ENCODE data around the gene STUB1.
A peak's percentile ranks its signal among the peaks of the same experiment; 100 is the strongest.

The STUB1 gene

GRCh38 chr16:667780-668518, 12.3 kb upstream of the STUB1 start, which contains the start of gene RHOT2:
TSS of gene RHOT2 (plus strand) at chr16:668132. CDS start at chr16:668200, 68 bp downstream.
- Mint-ChIP-seq H3K27me3 (no peaks in the 10 kb centered on the region), H3K27ac (peak within 1 kb of the TSS; percentile 68), H3K4me1 (peaks cover 3% of the 10 kb centered on the region), H3K36me3 (peaks cover 7% of the 10 kb centered on the region), H3K9me3 (no peaks in the 10 kb centered on the region), H3K4me3 (peak within 1 kb of the TSS; percentile 81)
- DNase-seq (ENCODE audit: low spot score in 2 of 2) (peak; percentile 89 to 95), ATAC-seq (ENCODE audit: low read depth) (peak; percentile 96)

GRCh38 chr16:668519-669171, 11.6 kb upstream of the STUB1 start:
- Mint-ChIP-seq H3K4me3 (peak overlapping the region; percentile 81), H3K27me3 (no peaks in the 10 kb centered on the region), H3K27ac (peak overlapping the region; percentile 65), H3K4me1 (peaks cover 3% of the 10 kb centered on the region), H3K9me3 (no peaks in the 10 kb centered on the region), H3K36me3 (peaks cover 9% of the 10 kb centered on the region)
- no peak for DNase-seq (ENCODE audit: low spot score in 2 of 2)
- no peak for ATAC-seq (ENCODE audit: low read depth)

- H3K27ac Mint-ChIP-seq, result no peak overlapping the region
- peaks cover 9% of the 10 kb centered on the region for H3K36me3 Mint-ChIP-seq
- peak overlapping the region; percentile 25 for H3K4me3 Mint-ChIP-seq
- H3K27me3 Mint-ChIP-seq, result no peaks in the 10 kb centered on the region
- peaks cover 3% of the 10 kb centered on the region for H3K4me1 Mint-ChIP-seq
- no peaks in the 10 kb centered on the region for H3K9me3 Mint-ChIP-seq
- DNase-seq (ENCODE audit: low spot score in 2 of 2) (no peak), ATAC-seq (ENCODE audit: low read depth) (no peak)
Observed at GRCh38 chr16:669666-670065, 10.5 kb upstream of the STUB1 start.

GRCh38 chr16:670485-671352, 9.5 kb upstream of the STUB1 start:
- H3K27ac Mint-ChIP-seq, result no peak overlapping the region
- ATAC-seq (ENCODE audit: low read depth) (no peak), DNase-seq (ENCODE audit: low spot score in 2 of 2) (no peak)
- no peaks in the 10 kb centered on the region for H3K9me3 Mint-ChIP-seq
- peaks cover 7% of the 10 kb centered on the region for H3K27me3 Mint-ChIP-seq
- H3K36me3 Mint-ChIP-seq, result peaks cover 10% of the 10 kb centered on the region
- H3K4me3 Mint-ChIP-seq, result no peak overlapping the region
- H3K4me1 Mint-ChIP-seq, result peaks cover 9% of the 10 kb centered on the region

- ATAC-seq (ENCODE audit: low read depth), result no peak
- no peak for DNase-seq (ENCODE audit: low spot score in 2 of 2)
- peaks cover 7% of the 10 kb centered on the region for H3K27me3 Mint-ChIP-seq
- no peak overlapping the region for H3K27ac Mint-ChIP-seq
- H3K36me3 Mint-ChIP-seq, result peaks cover 10% of the 10 kb centered on the region
- no peak overlapping the region for H3K4me3 Mint-ChIP-seq
- no peaks in the 10 kb centered on the region for H3K9me3 Mint-ChIP-seq
- H3K4me1 Mint-ChIP-seq, result peaks cover 9% of the 10 kb centered on the region
Observed at GRCh38 chr16:671353-672131, 8.7 kb upstream of the STUB1 start.

- peaks cover 9% of the 10 kb centered on the region for H3K4me1 Mint-ChIP-seq
- ATAC-seq (ENCODE audit: low read depth) (no peak), DNase-seq (ENCODE audit: low spot score in 2 of 2) (no peak)
- no peaks in the 10 kb centered on the region for H3K9me3 Mint-ChIP-seq
- peaks cover 7% of the 10 kb centered on the region for H3K27me3 Mint-ChIP-seq
- H3K4me3 Mint-ChIP-seq, result no peak overlapping the region
- no peak overlapping the region for H3K27ac Mint-ChIP-seq
- H3K36me3 Mint-ChIP-seq, result peaks cover 10% of the 10 kb centered on the region
Observed at GRCh38 chr16:672371-672770, 7.8 kb upstream of the STUB1 start.

- no peak for ATAC-seq (ENCODE audit: low read depth)
- no peak overlapping the region for H3K4me3 Mint-ChIP-seq
Observed at GRCh38 chr16:672851-673250, 7.4 kb upstream of the STUB1 start.

GRCh38 chr16:673399-673991, 6.7 kb upstream of the STUB1 start:
- no peak overlapping the region for H3K27ac Mint-ChIP-seq

More at GRCh38 chr16:672851-673250, 7.4 kb upstream of the STUB1 start:
- H3K27ac Mint-ChIP-seq, result no peak overlapping the region
- H3K36me3 Mint-ChIP-seq, result peaks cover 10% of the 10 kb centered on the region
- no peak for DNase-seq (ENCODE audit: low spot score in 2 of 2)
- H3K27me3 Mint-ChIP-seq, result peaks cover 8% of the 10 kb centered on the region
- H3K9me3 Mint-ChIP-seq, result no peaks in the 10 kb centered on the region
- H3K4me1 Mint-ChIP-seq, result peaks cover 6% of the 10 kb centered on the region

GRCh38 chr16:674214-674881, 5.9 kb upstream of the STUB1 start:
- DNase-seq (ENCODE audit: low spot score in 2 of 2) (no peak), ATAC-seq (ENCODE audit: low read depth) (no peak)
- Mint-ChIP-seq H3K4me3 (no peak overlapping the region), H3K36me3 (peaks cover 10% of the 10 kb centered on the region), H3K27ac (no peak overlapping the region), H3K4me1 (peaks cover 11% of the 10 kb centered on the region), H3K9me3 (no peaks in the 10 kb centered on the region), H3K27me3 (peaks cover 8% of the 10 kb centered on the region)

More at GRCh38 chr16:673399-673991, 6.7 kb upstream of the STUB1 start:
- Mint-ChIP-seq H3K27me3 (peaks cover 8% of the 10 kb centered on the region), H3K4me3 (no peak overlapping the region), H3K9me3 (no peaks in the 10 kb centered on the region), H3K4me1 (peaks cover 9% of the 10 kb centered on the region), H3K36me3 (peaks cover 10% of the 10 kb centered on the region)
- DNase-seq (ENCODE audit: low spot score in 2 of 2), result no peak
- no peak for ATAC-seq (ENCODE audit: low read depth)

GRCh38 chr16:674968-675883, 5.0 kb upstream of the STUB1 start, which contains the start of gene RHBDL1:
TSS of gene RHBDL1 (plus strand) at chr16:675671. CDS start at chr16:675791, 120 bp downstream.
- H3K36me3 Mint-ChIP-seq, result peaks cover 10% of the 10 kb centered on the region
- peak within 1 kb of the TSS; percentile 61 for H3K4me3 Mint-ChIP-seq

GRCh38 chr16:675884-676564, 4.2 kb upstream of the STUB1 start:
- DNase-seq (ENCODE audit: low spot score in 2 of 2), result no peak
- Mint-ChIP-seq H3K27me3 (peaks cover 8% of the 10 kb centered on the region), H3K4me1 (peaks cover 14% of the 10 kb centered on the region), H3K4me3 (no peak overlapping the region), H3K36me3 (peaks cover 7% of the 10 kb centered on the region), H3K27ac (no peak overlapping the region), H3K9me3 (no peaks in the 10 kb centered on the region)
- ATAC-seq (ENCODE audit: low read depth), result no peak

More at GRCh38 chr16:674968-675883, 5.0 kb upstream of the STUB1 start, which contains the start of gene RHBDL1:
- Mint-ChIP-seq H3K27me3 (peaks cover 8% of the 10 kb centered on the region), H3K9me3 (no peaks in the 10 kb centered on the region), H3K27ac (no peak within 1 kb of the TSS), H3K4me1 (peaks cover 13% of the 10 kb centered on the region)
- ATAC-seq (ENCODE audit: low read depth), result no peak
- no peak for DNase-seq (ENCODE audit: low spot score in 2 of 2)

Measured in memory B cell (primary cell).